ENCODE data around the gene SELPLG. TPM values are rescaled to one million over a fixed set of nuclear protein-coding genes. Genes with fewer than 3 reads are reported as not detected.
A peak's percentile ranks its signal among the peaks of the same experiment; 100 is the strongest.

Gene SELPLG
- total RNA-seq, 4 donors from 2014 or later = 1.3 to 5.6 (median 3.0) TPM

GRCh38 chr12:108630481-108631207, 3.0 kb downstream of the SELPLG start:
- Histone ChIP-seq H3K9me3 (no peaks in the 10 kb centered on the region), H3K4me1 (peaks cover 40% of the 10 kb centered on the region), H3K27me3 (peaks cover 5% of the 10 kb centered on the region), H3K36me3 (no peaks in the 10 kb centered on the region), H3K4me3 (no peak overlapping the region), H3K27ac (peak overlapping the region; percentile 61)
- no peak for TF ChIP-seq POLR2A (IDR thresholded peaks at IDR 0.05)
- TF ChIP-seq POLR2AphosphoS5 (IDR thresholded peaks at IDR 0.05) = no peak
- TF ChIP-seq, protein P1, sequence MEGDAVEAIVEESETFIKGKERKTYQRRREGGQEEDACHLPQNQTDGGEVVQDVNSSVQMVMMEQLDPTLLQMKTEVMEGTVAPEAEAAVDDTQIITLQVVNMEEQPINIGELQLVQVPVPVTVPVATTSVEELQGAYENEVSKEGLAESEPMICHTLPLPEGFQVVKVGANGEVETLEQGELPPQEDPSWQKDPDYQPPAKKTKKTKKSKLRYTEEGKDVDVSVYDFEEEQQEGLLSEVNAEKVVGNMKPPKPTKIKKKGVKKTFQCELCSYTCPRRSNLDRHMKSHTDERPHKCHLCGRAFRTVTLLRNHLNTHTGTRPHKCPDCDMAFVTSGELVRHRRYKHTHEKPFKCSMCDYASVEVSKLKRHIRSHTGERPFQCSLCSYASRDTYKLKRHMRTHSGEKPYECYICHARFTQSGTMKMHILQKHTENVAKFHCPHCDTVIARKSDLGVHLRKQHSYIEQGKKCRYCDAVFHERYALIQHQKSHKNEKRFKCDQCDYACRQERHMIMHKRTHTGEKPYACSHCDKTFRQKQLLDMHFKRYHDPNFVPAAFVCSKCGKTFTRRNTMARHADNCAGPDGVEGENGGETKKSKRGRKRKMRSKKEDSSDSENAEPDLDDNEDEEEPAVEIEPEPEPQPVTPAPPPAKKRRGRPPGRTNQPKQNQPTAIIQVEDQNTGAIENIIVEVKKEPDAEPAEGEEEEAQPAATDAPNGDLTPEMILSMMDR (IDR thresholded peaks at IDR 0.05) = no peak
- no peak for TF ChIP-seq EP300 (IDR thresholded peaks at IDR 0.05)
- no peak for DNase-seq (ENCODE audit: low spot score in 2 of 2)
- 49% methylated on average over 9 of the region's 9 CpGs for WGBS

DNA sequence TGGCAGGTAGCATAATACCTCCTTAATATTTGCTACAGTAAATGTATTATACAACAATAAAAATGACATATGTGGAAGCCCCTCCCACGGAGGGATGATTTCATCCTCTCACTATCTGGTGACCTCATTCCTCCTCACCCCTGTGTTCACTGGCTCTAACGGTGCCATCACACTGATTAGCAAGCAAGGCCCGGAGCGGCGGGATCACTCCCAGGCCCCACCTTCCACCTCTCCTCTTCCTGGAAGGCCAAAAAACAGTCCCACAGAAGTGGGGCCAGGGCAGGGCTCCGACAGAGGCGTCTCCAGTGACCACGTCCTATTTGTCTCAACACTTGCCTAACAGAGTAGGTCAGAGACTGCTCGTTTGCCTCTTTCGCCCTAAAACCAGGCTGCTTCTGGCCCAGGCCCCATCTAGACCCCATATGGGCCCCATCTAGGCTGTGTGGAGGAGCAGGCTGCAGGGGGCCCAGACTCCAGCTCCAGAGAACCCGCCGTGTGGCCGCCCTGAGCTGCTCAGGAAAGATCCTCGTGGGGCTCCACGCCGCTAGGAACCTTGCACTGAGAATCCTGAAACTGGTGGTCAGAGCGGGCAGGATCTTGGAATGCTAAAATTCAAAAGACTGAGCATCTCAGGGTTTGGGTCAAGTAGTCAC, 3.7 kb downstream of the SELPLG start:
- DNase-seq (ENCODE audit: low spot score in 2 of 2) = no peak
- Histone ChIP-seq H3K4me1 (peaks cover 39% of the 10 kb centered on the region), H3K27ac (peak overlapping the region; percentile 68), H3K4me3 (no peak overlapping the region), H3K9me3 (no peaks in the 10 kb centered on the region), H3K36me3 (no peaks in the 10 kb centered on the region), H3K27me3 (peaks cover 5% of the 10 kb centered on the region)
- no peak for TF ChIP-seq POLR2A (IDR thresholded peaks at IDR 0.05)
- TF ChIP-seq POLR2AphosphoS5 (IDR thresholded peaks at IDR 0.05) = no peak
- TF ChIP-seq, protein P1 (IDR thresholded peaks at IDR 0.05) = no peak
- no peak for TF ChIP-seq EP300 (IDR thresholded peaks at IDR 0.05)
- 46% methylated on average over 15 of the region's 17 CpGs for WGBS

- 82% methylated on average over 5 of the region's 5 CpGs for WGBS
- no peaks in the 10 kb centered on the region for H3K36me3 ChIP-seq
Observed at GRCh38 chr12:108629151-108629550, 4.5 kb downstream of the SELPLG start.

GRCh38 chr12:108627134-108627920, 6.4 kb downstream of the SELPLG start:
- TF ChIP-seq POLR2A (IDR thresholded peaks at IDR 0.05) = no peak
- TF ChIP-seq, protein P1 (IDR thresholded peaks at IDR 0.05) = no peak
- no peak for TF ChIP-seq POLR2AphosphoS5 (IDR thresholded peaks at IDR 0.05)
- no peak for TF ChIP-seq EP300 (IDR thresholded peaks at IDR 0.05)
- Histone ChIP-seq H3K4me1 (peaks cover 39% of the 10 kb centered on the region), H3K36me3 (no peaks in the 10 kb centered on the region), H3K27ac (peak overlapping the region; percentile 12), H3K27me3 (no peaks in the 10 kb centered on the region), H3K9me3 (no peaks in the 10 kb centered on the region), H3K4me3 (no peak overlapping the region)
- DNase-seq (ENCODE audit: low spot score in 2 of 2) = no peak
- 87% methylated on average over 8 of the region's 8 CpGs for WGBS

More at GRCh38 chr12:108629151-108629550, 4.5 kb downstream of the SELPLG start:
- Histone ChIP-seq H3K4me3 (peak overlapping the region; percentile 16), H3K9me3 (no peaks in the 10 kb centered on the region), H3K27me3 (no peaks in the 10 kb centered on the region), H3K27ac (peak overlapping the region; percentile 68), H3K4me1 (peaks cover 39% of the 10 kb centered on the region)
- no peak for DNase-seq (ENCODE audit: low spot score in 2 of 2)
- no peak for TF ChIP-seq EP300 (IDR thresholded peaks at IDR 0.05)
- TF ChIP-seq, protein P1 (IDR thresholded peaks at IDR 0.05) = no peak
- no peak for TF ChIP-seq POLR2AphosphoS5 (IDR thresholded peaks at IDR 0.05)
- no peak for TF ChIP-seq POLR2A (IDR thresholded peaks at IDR 0.05)
